NCI-H446 treated with DMSO at 0.1 percent for 48 hours (cell line): ENCODE measurements around the gene PPP1R12A.

Experiments used
- DNase-seq: peaks from one replicate; lab custom pipeline; 2025; lab: John Stamatoyannopoulos, UW

The PPP1R12A gene

GRCh38 chr12:79766705-79767464 is 168.0 kb downstream of the PPP1R12A start:
- DNase-seq = no peak

- DNase-seq = no peak
Observed at GRCh38 chr12:79765157-79765556, 169.7 kb downstream of the PPP1R12A start.

GRCh38 chr12:79764641-79765040 is 170.3 kb downstream of the PPP1R12A start:
- peak; percentile 5 for DNase-seq

- DNase-seq = no peak
Observed at GRCh38 chr12:79763766-79764452, 171.0 kb downstream of the PPP1R12A start.

GRCh38 chr12:79761341-79761740 is 173.6 kb downstream of the PPP1R12A start:
- DNase-seq = no peak

- no peak for DNase-seq
Observed at GRCh38 chr12:79747274-79747673, 187.6 kb downstream of the PPP1R12A start.

GRCh38 chr12:79737875-79738718 is 196.8 kb downstream of the PPP1R12A start:
- peak; percentile 37 for DNase-seq

GRCh38 chr12:79732638-79733037 is 202.3 kb downstream of the PPP1R12A start:
- DNase-seq = no peak

- DNase-seq = no peak
Observed at GRCh38 chr12:79725987-79726386, 208.9 kb downstream of the PPP1R12A start.
